ENCODE data around the gene LDLRAD4. TPM values are rescaled to one million over a fixed set of nuclear protein-coding genes. Genes with fewer than 3 reads are reported as not detected.

Gene LDLRAD4
- polyA plus RNA-seq, 1 experiment = not detected

DNA sequence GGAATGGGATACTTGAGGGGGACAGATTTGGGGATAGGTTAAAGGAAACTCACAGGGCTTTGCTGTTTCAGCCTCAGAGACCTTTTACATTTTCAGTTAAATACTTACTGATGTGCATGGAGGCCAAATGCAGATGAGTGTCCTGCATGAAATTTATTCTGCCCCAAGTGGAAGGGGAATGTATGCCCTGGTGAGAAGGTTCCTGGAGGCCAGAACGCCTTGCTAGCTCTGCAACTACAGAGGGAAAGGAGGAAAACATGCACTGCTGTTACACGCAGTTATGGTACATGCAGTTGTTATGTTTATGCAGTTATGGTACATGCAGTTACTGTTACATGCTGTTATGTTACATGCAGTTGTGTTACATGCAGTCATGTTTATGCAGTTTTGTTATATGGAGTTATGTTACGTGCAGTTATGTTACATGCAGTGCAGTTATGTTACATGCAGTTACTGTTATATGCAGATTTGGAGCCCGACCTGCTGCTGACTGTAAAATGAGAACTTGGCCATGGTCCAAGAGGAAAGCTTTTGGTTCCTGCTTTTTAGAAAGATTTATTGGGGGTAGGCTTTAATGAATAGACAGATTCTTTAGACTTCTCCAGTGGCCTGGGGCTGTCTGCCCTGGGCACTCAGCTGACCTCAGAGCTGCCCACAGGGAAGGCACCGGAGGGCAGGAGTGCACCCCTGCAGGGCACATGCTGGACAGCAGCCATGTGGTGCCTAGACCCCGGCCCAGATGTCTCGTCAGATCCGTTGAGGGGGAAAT lies 84.1 kb downstream of the LDLRAD4 start:
- peaks cover 5% of the 10 kb centered on the region; the same call in 1 of the 2 replicates for H3K9me3 ChIP-seq (ENCODE audit: control insufficient read depth, insufficient read depth, low read length)
- ChIA-PET CTCF (no interaction called here), POLR2A (no interaction called here)
- no peaks in the 10 kb centered on the region for H3K27me3 ChIP-seq (ENCODE audit: control insufficient read depth, insufficient read depth, low read length)
- no peak overlapping the region for H3K4me3 ChIP-seq (ENCODE audit: low read depth, low read length)
- DNase-seq (ENCODE audit: low read depth, low spot score) = no peak
- TF ChIP-seq, protein P1, sequence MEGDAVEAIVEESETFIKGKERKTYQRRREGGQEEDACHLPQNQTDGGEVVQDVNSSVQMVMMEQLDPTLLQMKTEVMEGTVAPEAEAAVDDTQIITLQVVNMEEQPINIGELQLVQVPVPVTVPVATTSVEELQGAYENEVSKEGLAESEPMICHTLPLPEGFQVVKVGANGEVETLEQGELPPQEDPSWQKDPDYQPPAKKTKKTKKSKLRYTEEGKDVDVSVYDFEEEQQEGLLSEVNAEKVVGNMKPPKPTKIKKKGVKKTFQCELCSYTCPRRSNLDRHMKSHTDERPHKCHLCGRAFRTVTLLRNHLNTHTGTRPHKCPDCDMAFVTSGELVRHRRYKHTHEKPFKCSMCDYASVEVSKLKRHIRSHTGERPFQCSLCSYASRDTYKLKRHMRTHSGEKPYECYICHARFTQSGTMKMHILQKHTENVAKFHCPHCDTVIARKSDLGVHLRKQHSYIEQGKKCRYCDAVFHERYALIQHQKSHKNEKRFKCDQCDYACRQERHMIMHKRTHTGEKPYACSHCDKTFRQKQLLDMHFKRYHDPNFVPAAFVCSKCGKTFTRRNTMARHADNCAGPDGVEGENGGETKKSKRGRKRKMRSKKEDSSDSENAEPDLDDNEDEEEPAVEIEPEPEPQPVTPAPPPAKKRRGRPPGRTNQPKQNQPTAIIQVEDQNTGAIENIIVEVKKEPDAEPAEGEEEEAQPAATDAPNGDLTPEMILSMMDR (IDR thresholded peaks at IDR 0.05; ENCODE audit: low read depth, low read length) = no peak
- no peak overlapping the region for H3K27ac ChIP-seq (ENCODE audit: low read depth, low read length)

DNA sequence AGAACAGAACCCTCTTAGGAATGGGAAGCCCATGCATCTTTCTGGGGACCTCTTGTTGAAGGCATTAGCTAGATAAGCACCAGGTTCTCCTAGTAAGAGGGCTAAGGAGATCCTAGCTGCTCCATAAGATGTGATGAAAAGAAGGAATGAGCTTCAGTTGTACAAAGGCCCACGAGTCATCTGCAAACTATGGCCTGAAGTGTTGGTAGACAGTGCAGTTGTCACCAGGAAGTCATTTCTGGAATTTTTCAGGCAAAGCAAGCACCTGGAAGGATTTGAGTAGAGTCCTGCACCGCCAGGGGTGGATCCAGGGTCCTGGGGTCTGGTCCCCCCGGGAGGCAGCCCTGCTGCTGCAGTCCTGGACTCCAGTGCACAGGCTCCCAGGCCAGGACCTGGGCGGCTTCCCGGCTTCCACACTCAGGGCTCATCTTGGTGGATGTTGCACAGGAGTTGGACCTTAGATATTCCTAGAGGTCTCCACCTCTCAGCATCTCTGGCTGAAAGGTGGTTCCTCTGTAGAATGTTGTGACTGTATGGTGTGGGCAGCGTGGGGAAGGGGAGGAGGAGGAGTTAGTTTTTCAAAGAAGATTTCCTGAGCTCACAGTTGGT lies 85.3 kb downstream of the LDLRAD4 start:
- no peaks in the 10 kb centered on the region for H3K9me3 ChIP-seq (ENCODE audit: control insufficient read depth, insufficient read depth, low read length)
- ChIA-PET POLR2A (no interaction called here), CTCF (no interaction called here)
- TF ChIP-seq, protein P1 (IDR thresholded peaks at IDR 0.05; ENCODE audit: low read depth, low read length) = no peak
- DNase-seq (ENCODE audit: low read depth, low spot score) = no peak
- H3K4me3 ChIP-seq (ENCODE audit: low read depth, low read length) = no peak overlapping the region
- no peak overlapping the region for H3K27ac ChIP-seq (ENCODE audit: low read depth, low read length)
- no peaks in the 10 kb centered on the region for H3K27me3 ChIP-seq (ENCODE audit: control insufficient read depth, insufficient read depth, low read length)

DNA sequence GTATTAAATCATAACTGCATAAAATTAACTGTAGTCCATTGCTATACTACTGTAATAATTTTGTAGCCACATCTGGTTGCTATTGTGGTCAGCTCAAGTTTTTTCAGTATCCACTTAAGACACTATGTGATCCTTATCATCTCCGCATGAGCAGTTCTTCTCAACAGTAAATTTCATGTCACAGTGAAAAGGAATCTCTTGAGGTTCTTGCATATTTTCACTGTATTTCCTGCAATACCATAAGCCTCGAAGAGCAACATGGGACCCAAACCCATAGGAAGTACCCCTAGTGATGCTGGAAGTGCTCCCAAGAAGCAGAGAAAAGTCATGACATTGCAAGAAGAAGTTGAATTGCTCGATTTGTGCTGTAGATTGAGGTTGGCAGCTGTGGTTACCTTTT lies 86.7 kb downstream of the LDLRAD4 start:
- TF ChIP-seq, protein P1 (IDR thresholded peaks at IDR 0.05; ENCODE audit: low read depth, low read length) = no peak
- ChIA-PET POLR2A (no interaction called here), CTCF (no interaction called here)
- DNase-seq (ENCODE audit: low read depth, low spot score) = no peak
- Histone ChIP-seq H3K27ac (ENCODE audit: low read depth, low read length) (no peak overlapping the region), H3K4me3 (ENCODE audit: low read depth, low read length) (no peak overlapping the region), H3K27me3 (ENCODE audit: control insufficient read depth, insufficient read depth, low read length) (no peaks in the 10 kb centered on the region), H3K9me3 (ENCODE audit: control insufficient read depth, insufficient read depth, low read length) (no peaks in the 10 kb centered on the region)

- no peak for DNase-seq (ENCODE audit: low read depth, low spot score)
- Histone ChIP-seq H3K27me3 (ENCODE audit: control insufficient read depth, insufficient read depth, low read length) (no peaks in the 10 kb centered on the region), H3K27ac (ENCODE audit: low read depth, low read length) (no peak overlapping the region), H3K9me3 (ENCODE audit: control insufficient read depth, insufficient read depth, low read length) (no peaks in the 10 kb centered on the region; the same call in 1 of the 2 replicates), H3K4me3 (ENCODE audit: low read depth, low read length) (no peak overlapping the region)
- TF ChIP-seq, protein P1 (IDR thresholded peaks at IDR 0.05; ENCODE audit: low read depth, low read length) = no peak
- CTCF ChIA-PET = no interaction called here
- POLR2A ChIA-PET = no interaction called here
Observed at GRCh38 chr18:13306583-13306982, 88.0 kb downstream of the LDLRAD4 start.

- TF ChIP-seq, protein P1 (IDR thresholded peaks at IDR 0.05; ENCODE audit: low read depth, low read length) = no peak
- H3K4me3 ChIP-seq (ENCODE audit: low read depth, low read length) = no peak overlapping the region
- H3K9me3 ChIP-seq (ENCODE audit: control insufficient read depth, insufficient read depth, low read length) = no peaks in the 10 kb centered on the region; the same call in 1 of the 2 replicates
- POLR2A ChIA-PET = no interaction called here
- CTCF ChIA-PET = no interaction called here
- no peak for DNase-seq (ENCODE audit: low read depth, low spot score)
- no peaks in the 10 kb centered on the region for H3K27me3 ChIP-seq (ENCODE audit: control insufficient read depth, insufficient read depth, low read length)
- no peak overlapping the region for H3K27ac ChIP-seq (ENCODE audit: low read depth, low read length)
Observed at GRCh38 chr18:13308369-13308768, 89.8 kb downstream of the LDLRAD4 start.
